ENCODE results near the gene CHRFAM7A. TPM values are rescaled to one million over a fixed set of nuclear protein-coding genes. Genes with fewer than 3 reads are reported as not detected.

CHRFAM7A gene
- total RNA-seq, 6 donors from 2014 or later: 1.6 to 19.9 (median 4.3) TPM

Small RNA genes within 50 kb of the gene (small RNA-seq; reads per million reads assigned to genes)
- gene AC019322.2 (0 reads per million in 4 donors), gene RF00019 (0 reads per million in 4 donors), gene RF00096 (0 reads per million in 4 donors), gene RN7SL196P (0 reads per million in 4 donors)

Other genes with a start within 250 kb of the CHRFAM7A start
- gene GOLGA8R, start 20.7 kb upstream of the CHRFAM7A start, total RNA-seq: 10 to 100 TPM in 2 of 6 donors, 1 to 10 TPM in 4; 2.6 to 44.0 (median 5.9) TPM
- 10 to 100 TPM in 1 of 6 donors, 1 to 10 TPM in 4, under 1 TPM in 1; 0.44 to 17.8 (median 2.7) TPM for gene GOLGA8Q, start 158.5 kb upstream of the CHRFAM7A start, total RNA-seq
- 1 to 10 TPM in 2 of 6 donors, under 1 TPM in 4; 0.46 to 7.3 (median 0.89) TPM for gene GOLGA8H, start 210.5 kb upstream of the CHRFAM7A start, total RNA-seq

Data from upper lobe of left lung (tissue), 6 donors.